Left hindlimb (tissue), 1 donor: ENCODE measurements around the gene SPRR2D.

ENCODE experiments used
- DNase-seq: peaks from one replicate; pipeline ENCODE4 v3.0.0-alpha.2; 2018

Gene SPRR2D

DNA sequence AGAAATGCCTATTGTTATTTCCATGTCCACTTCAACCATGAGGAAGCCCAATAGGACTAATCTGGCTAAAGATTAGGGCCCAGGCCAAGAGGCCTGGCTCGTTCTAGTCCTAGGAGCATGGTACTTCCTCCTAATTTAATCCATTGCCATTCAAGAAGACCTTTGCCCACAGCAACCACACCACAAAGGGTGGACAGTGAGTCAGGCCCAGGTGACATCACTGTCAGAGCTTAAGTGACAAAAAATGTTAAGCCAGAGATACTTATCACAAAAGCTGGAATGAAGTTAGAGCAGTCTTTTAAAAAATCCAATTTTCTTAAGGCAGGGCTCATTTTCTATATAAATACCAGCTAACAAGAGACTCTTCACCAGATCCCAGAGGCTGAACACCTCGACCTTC is 39.5 kb downstream of the SPRR2D start, which contains the start of gene SPRR3:
Gene SPRR3, plus strand, starts transcription at position 368 of the 400 bp plus-strand sequence. CDS start 1,272 bp downstream, outside the sequence.
- DNase-seq: no peak

DNA sequence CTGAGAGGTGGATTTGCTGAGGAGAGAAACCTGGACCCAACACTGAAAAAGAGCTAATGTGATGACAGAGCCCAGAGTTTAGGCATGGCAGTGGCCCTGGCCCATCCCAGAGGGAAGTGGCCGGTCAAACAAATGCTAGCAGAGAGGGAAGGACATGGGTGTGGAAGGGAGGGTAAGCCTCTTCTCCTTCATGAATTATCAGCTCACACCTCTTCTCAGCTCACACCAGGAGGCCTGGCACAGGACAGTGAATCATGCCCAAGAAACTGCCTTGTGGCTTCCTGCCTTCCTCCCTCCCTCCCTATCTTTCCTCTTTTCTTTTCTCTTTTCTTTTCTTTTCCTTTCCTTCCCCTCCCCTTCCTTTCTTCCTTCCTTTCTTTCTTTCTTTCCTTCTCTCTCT is 40.6 kb downstream of the SPRR2D start:
- DNase-seq: no peak

DNA sequence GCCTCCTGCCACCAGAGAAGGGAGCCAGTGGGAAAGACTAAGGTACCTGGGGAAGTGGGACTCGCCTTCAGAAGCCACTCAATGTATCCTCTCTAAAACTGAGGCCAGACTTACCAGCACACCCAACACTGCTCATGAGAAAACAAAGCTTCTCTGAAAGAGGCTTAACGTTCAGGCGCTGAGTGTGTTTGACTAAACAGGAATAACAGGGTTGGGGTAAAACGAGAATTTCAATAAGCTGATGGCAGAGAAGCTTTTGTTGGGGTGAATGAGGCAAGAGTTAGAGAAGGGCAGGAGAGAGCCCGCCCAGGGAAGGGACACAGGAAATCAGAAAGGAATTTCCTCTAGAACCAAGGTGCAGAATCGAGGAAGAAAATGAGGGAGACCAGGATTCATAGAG is 41.1 kb downstream of the SPRR2D start:
- DNase-seq: no peak

DNA sequence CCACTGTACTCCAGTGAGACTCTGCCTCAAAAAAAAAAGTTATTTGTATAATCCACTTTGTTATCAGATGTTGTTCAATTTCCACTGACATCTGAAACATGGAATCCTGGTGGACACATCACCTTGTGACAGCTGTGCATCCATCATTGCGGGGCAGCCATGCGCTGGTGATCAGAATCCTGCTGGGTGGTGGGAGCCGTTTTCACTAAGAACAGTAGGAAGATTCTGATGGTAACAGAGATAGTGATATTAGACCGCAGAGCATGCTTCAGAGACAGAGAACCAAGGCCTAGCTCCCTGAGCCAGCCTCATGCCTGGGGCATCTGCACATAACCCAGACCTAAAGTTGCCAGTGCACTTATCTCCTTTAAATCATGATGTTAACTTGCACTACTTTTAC is 42.4 kb downstream of the SPRR2D start:
- DNase-seq: no peak

DNA sequence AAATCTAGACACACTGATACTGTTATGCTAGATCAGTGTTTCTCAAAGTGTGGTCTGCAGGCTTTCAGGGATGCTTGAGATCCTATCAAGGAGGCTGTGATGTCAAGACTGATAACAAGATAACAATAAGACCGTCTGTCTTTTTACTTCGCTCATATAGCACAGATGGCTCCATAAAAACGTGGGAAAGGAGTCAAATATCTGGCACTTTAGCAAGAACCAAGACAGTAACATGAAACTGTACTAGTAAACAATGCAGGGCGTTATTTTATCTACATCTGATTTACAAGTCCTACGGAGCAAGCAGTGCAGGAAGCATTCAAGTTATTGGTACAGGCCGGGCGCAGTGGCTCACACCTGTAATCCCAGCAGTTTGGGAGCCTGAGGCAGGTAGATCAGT is 43.0 kb downstream of the SPRR2D start:
- DNase-seq: no peak

GRCh38 chr1:152996633-152997400 is 44.1 kb downstream of the SPRR2D start:
- no peak for DNase-seq

DNA sequence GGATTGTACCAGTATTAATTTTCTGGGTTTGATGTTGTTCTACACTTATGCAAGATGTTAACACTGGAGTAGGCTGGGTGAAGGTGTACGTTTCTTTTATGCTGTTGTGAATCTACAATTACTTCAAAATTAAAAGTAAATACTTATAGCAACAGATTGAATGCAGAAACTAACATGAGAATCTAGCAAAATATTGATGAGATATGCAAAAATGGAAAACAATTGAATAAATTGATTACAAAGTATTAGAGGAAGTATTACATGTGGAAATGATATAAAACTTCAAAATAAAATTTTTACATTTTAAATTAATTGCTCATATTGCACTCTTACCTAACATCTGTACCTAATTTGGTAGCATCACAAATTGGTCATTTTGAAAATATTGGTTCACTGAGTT is 45.1 kb downstream of the SPRR2D start:
- no peak for DNase-seq

GRCh38 chr1:152993186-152993585 is 47.7 kb downstream of the SPRR2D start:
- DNase-seq: no peak
